ENCODE measurements around the gene HEATR9. TPM values are rescaled to one million over a fixed set of nuclear protein-coding genes. Genes with fewer than 3 reads are reported as not detected.

HEATR9 gene
- total RNA-seq, 4 donors from 2014 or later = not detected

- no peak for TF ChIP-seq CTCF (IDR thresholded peaks at IDR 0.05; ENCODE audit: low read depth)
These were observed 9.7 kb upstream of the HEATR9 start for GRCh38 chr17:35878361-35878760.

- TF ChIP-seq CTCF (IDR thresholded peaks at IDR 0.05; ENCODE audit: low read depth) = no peak
These were observed 8.8 kb upstream of the HEATR9 start for GRCh38 chr17:35877345-35878029.

- TF ChIP-seq CTCF (IDR thresholded peaks at IDR 0.05; ENCODE audit: low read depth) = no peak
These were observed 7.8 kb upstream of the HEATR9 start for GRCh38 chr17:35876534-35876933.

- no peak for TF ChIP-seq CTCF (IDR thresholded peaks at IDR 0.05; ENCODE audit: low read depth)
These were observed 7.1 kb upstream of the HEATR9 start for GRCh38 chr17:35875800-35876139.

GRCh38 chr17:35875072-35875799 lies 6.5 kb upstream of the HEATR9 start:
- TF ChIP-seq CTCF (IDR thresholded peaks at IDR 0.05; ENCODE audit: low read depth) = no peak

- no peak for TF ChIP-seq CTCF (IDR thresholded peaks at IDR 0.05; ENCODE audit: low read depth)
These were observed 3.7 kb upstream of the HEATR9 start for GRCh38 chr17:35872196-35872980.

All from subcutaneous adipose tissue (tissue), 4 donors.